CD4-positive, CD25-positive, alpha-beta regulatory T cell (primary cell): ENCODE data around the gene SUMO3. TPM values are rescaled to one million over a fixed set of nuclear protein-coding genes. Genes with fewer than 3 reads are reported as not detected.

ENCODE experiments used
- ATAC-seq, 2 donors: fragments of 150-1000 bp; cut with Tn5 transposase; one replicate each; pipeline ENCODE4 v1.10.0; 2021; ENCODE audit warnings: low read depth in 2 of 2, moderate number of reproducible peaks in 2 of 2, moderate library complexity in 1 of 2
- DNase-seq, 3 donors: peaks; one replicate each; pipeline versions ENCODE4 v3.0.0 to v3.0.0-alpha.2; 2012 to 2022; ENCODE audit warnings: mixed read lengths in 1 of 3
- H3K27ac ChIP-seq: one replicate; pipeline ENCODE4 v1.7.0; 2013; ENCODE audit warnings: mild to moderate bottlenecking, low read length; ENCODE audit not compliant: insufficient read depth, poor library complexity, severe bottlenecking
- H3K27me3 ChIP-seq: one replicate; pipeline ENCODE4 v1.7.0; 2013; ENCODE audit warnings: low read length; ENCODE audit not compliant: control insufficient read depth, insufficient read depth
- H3K36me3 ChIP-seq: one replicate; pipeline ENCODE4 v1.7.0; 2013; ENCODE audit warnings: mild to moderate bottlenecking, low read length, moderate library complexity; ENCODE audit not compliant: control insufficient read depth, insufficient read depth
- H3K4me1 ChIP-seq: 2 replicates; pipeline ENCODE4 v1.7.0; 2013; ENCODE audit warnings: mild to moderate bottlenecking, low read length; ENCODE audit not compliant: insufficient read depth, control insufficient read depth, poor library complexity, severe bottlenecking
- H3K4me3 ChIP-seq: one replicate; pipeline ENCODE4 v1.7.0; 2013; ENCODE audit warnings: low read depth, mild to moderate bottlenecking, low read length, moderate library complexity
- H3K9me3 ChIP-seq, 2 experiments: 1 replicate in 1 of 2; 2 replicates in 1 of 2; pipeline ENCODE4 v1.7.0; 2013; ENCODE audit warnings: low read length in 2 of 2, mild to moderate bottlenecking in 1 of 2, moderate library complexity in 1 of 2; ENCODE audit not compliant: control insufficient read depth in 2 of 2
- H3K27ac Mint-ChIP-seq, 3 donors: one replicate each; pipeline ENCODE4 v1.8.0; 2020 to 2022; ENCODE audit warnings: mild to moderate bottlenecking in 3 of 3, mixed read lengths in 3 of 3, moderate library complexity in 2 of 3
- H3K27me3 Mint-ChIP-seq: one replicate; pipeline ENCODE4 v1.8.0; 2022; ENCODE audit warnings: mild to moderate bottlenecking, mixed read lengths
- H3K36me3 Mint-ChIP-seq: one replicate; pipeline ENCODE4 v1.8.0; 2020; ENCODE audit warnings: mixed read lengths
- H3K4me1 Mint-ChIP-seq, 4 donors: one replicate each; pipeline ENCODE4 v1.8.0; 2020 to 2022; ENCODE audit warnings: mixed read lengths in 4 of 4, mild to moderate bottlenecking in 1 of 4
- H3K4me3 Mint-ChIP-seq, 4 donors: one replicate each; pipeline ENCODE4 v1.8.0; 2020 to 2022; ENCODE audit warnings: mild to moderate bottlenecking in 4 of 4, mixed read lengths in 4 of 4, moderate library complexity in 3 of 4
- H3K9me3 Mint-ChIP-seq, 7 donors: one replicate each; pipeline ENCODE4 v1.8.0; 2020 to 2022; ENCODE audit warnings: mixed read lengths in 7 of 7, mild to moderate bottlenecking in 3 of 7, moderate library complexity in 2 of 7
- polyA plus RNA-seq, 4 donors: library from polyadenylated mRNA; unstranded; fragments of 300-500 nt; fragmentation: Illumina TruSeq; gene quantifications; one replicate each; pipeline ENCODE4 v1.2.3, GENCODE V29; 2021
- total RNA-seq: library from RNA; stranded (reverse); gene quantifications from one replicate; pipeline ENCODE4 v1.2.3, GENCODE V29; 2022

SUMO3 gene
- total and polyA plus RNA-seq, 5 donors from 2014 or later: 65.8 to 88.9 (median 79.5) TPM

DNA sequence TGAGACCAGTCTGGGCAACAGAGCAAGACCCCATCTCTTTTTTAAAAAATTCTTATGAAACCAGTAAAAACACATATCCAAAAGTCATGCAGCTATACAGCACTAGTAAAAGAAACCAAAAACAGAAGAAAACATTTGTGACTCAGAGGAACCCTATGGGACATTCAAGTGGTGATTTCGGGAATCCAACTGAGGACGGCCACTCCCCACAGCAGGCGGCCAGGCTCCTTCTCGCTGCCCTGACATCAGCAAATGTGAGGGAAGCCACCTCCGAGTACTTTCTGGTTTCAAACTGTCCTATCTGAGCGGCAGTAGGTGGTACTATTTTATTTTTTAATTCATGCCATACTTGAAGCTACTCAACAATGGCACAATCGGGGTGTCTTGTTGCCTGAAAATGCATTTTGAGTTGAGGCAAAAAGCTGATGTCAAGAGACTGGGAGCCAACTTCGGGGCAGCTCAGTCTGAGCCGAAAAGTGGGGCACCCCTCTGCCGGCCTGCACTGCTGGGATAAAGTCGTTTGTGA, 3.3 kb downstream of the SUMO3 start:
- Histone ChIP-seq H3K4me1 (peaks cover 18% of the 10 kb centered on the region), H3K9me3 (no peaks in the 10 kb centered on the region), H3K4me3 (no peak overlapping the region), H3K27ac (no peak overlapping the region), H3K27me3 (no peaks in the 10 kb centered on the region), H3K36me3 (peaks cover 18% of the 10 kb centered on the region)
- Mint-ChIP-seq H3K27me3 (no peaks in the 10 kb centered on the region), H3K27ac (no peak overlapping the region), H3K4me3 (peak overlapping the region in 1 of 4 donors; percentile 76), H3K36me3 (peaks cover 13% of the 10 kb centered on the region), H3K9me3 (peaks cover 0 to 4% (median 0%) of the 10 kb centered on the region in 7 donors), H3K4me1 (peaks cover 0 to 33% (median 18%) of the 10 kb centered on the region in 4 donors)
- ATAC-seq (no peak), DNase-seq (no peak)

DNA sequence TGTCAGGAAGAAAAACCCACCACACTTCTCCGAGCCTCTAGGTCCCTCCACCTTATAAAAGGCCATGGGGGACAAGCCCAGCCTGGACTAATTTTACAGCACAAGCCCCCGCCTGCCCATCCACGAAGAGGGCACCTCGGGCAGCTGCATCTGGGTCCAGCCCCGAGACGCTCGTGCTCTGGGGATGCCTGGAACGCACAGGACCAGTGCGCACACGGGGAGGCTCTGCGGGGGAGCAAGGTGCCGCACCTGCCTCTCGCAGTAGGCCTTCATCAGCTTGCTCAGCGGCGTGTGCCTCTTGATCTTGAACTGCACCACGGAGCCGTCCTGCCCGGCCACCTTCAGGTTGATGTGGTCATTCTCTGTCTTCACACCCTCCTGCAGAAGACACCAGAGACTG, 4.1 kb downstream of the SUMO3 start:
- DNase-seq: no peak
- Histone ChIP-seq H3K27me3 (no peaks in the 10 kb centered on the region), H3K27ac (no peak overlapping the region), H3K4me3 (no peak overlapping the region), H3K9me3 (no peaks in the 10 kb centered on the region), H3K4me1 (peaks cover 18% of the 10 kb centered on the region), H3K36me3 (peaks cover 25% of the 10 kb centered on the region)
- peaks cover 21% of the 10 kb centered on the region for H3K36me3 Mint-ChIP-seq
- peaks cover 0 to 2% (median 0%) of the 10 kb centered on the region in 7 donors for H3K9me3 Mint-ChIP-seq
- ATAC-seq: no peak
- H3K4me3 Mint-ChIP-seq: no peak overlapping the region
- H3K27me3 Mint-ChIP-seq: no peaks in the 10 kb centered on the region
- peaks cover 0 to 33% (median 16%) of the 10 kb centered on the region in 4 donors for H3K4me1 Mint-ChIP-seq
- H3K27ac Mint-ChIP-seq: no peak overlapping the region

DNA sequence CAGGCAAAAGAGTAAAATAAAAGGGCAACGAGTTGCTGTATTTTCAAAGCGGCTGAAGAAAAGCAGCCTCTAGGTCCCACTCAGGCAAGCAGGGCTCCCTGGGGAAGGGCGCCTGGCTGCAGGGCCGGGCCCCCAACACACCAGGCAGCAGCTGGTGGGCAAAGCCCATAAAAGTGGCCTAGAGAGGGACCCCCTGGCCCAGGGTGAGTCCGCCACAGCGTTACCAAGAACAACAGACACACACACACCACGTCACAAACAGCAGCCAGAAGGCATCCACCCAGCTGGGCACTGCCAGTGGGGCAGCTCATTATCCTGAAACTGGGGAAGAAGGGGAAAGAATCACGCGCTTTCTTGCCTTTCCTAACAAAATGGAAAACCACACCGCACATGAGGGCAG, 4.7 kb downstream of the SUMO3 start:
- ATAC-seq (no peak), DNase-seq (no peak)
- no peak overlapping the region for H3K27ac ChIP-seq
- H3K27ac Mint-ChIP-seq: no peak overlapping the region
- H3K36me3 ChIP-seq: peaks cover 31% of the 10 kb centered on the region
- H3K4me1 ChIP-seq: peaks cover 12% of the 10 kb centered on the region
- H3K27me3 Mint-ChIP-seq: no peaks in the 10 kb centered on the region
- peak overlapping the region in 2 of 4 donors; percentile 51 to 73 for H3K4me3 Mint-ChIP-seq
- peaks cover 0 to 2% (median 0%) of the 10 kb centered on the region in 7 donors for H3K9me3 Mint-ChIP-seq
- H3K27me3 ChIP-seq: no peaks in the 10 kb centered on the region
- no peak overlapping the region for H3K4me3 ChIP-seq
- peaks cover 21% of the 10 kb centered on the region for H3K36me3 Mint-ChIP-seq
- H3K4me1 Mint-ChIP-seq: peaks cover 0 to 33% (median 16%) of the 10 kb centered on the region in 4 donors
- H3K9me3 ChIP-seq: no peaks in the 10 kb centered on the region

DNA sequence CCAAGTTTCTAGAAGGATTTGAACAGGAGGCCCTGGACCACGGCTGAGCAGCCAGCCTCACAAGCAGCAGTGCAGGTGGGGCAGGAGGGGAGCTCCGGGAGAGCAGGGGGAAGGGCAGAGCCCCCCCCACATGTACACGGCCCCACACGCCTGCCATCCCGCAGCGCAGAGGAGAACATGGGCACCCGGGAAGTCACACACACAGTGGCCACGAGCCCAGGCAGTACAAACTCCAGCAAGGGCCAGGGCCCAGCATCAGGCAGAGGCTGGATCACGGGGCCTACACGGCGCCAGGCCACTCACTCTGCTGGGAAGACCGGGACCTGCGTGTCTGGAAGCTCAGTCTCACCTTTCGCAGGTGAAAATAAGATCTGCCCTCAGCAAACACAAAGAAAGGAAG, 5.2 kb downstream of the SUMO3 start:
- DNase-seq (no peak), ATAC-seq (no peak)
- no peak overlapping the region for H3K27ac ChIP-seq
- Mint-ChIP-seq H3K27ac (no peak overlapping the region), H3K4me3 (peak overlapping the region in 1 of 4 donors; percentile 73), H3K4me1 (peaks cover 0 to 33% (median 16%) of the 10 kb centered on the region in 4 donors), H3K9me3 (peaks cover 0 to 2% (median 0%) of the 10 kb centered on the region in 7 donors), H3K27me3 (no peaks in the 10 kb centered on the region), H3K36me3 (peaks cover 21% of the 10 kb centered on the region)
- no peaks in the 10 kb centered on the region for H3K27me3 ChIP-seq
- no peak overlapping the region for H3K4me3 ChIP-seq
- H3K9me3 ChIP-seq: no peaks in the 10 kb centered on the region
- peaks cover 12% of the 10 kb centered on the region for H3K4me1 ChIP-seq
- H3K36me3 ChIP-seq: peaks cover 32% of the 10 kb centered on the region

DNA sequence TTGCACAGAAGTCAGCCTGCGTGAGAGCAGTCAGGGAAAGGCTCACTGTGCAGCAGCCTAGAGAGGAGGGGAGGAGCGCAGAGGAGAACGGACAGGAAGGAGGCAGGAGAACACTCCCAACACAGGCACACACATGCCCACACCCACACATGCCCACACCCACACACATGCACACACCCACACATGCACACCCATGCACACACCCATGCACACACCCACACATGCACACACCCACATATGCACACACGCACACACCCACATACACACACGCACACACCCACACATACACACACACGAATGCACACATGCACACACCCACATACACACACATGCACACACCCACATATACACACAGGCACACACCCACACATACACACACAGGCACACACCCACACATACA, 7.1 kb downstream of the SUMO3 start:
- Mint-ChIP-seq H3K4me3 (no peak overlapping the region), H3K9me3 (no peaks in the 10 kb centered on the region), H3K4me1 (peaks cover 0 to 24% (median 11%) of the 10 kb centered on the region in 4 donors), H3K36me3 (peaks cover 31% of the 10 kb centered on the region), H3K27me3 (no peaks in the 10 kb centered on the region), H3K27ac (peak overlapping the region in 1 of 3 donors; percentile 14)
- H3K27me3 ChIP-seq: no peaks in the 10 kb centered on the region
- H3K4me3 ChIP-seq: no peak overlapping the region
- H3K9me3 ChIP-seq: no peaks in the 10 kb centered on the region
- no peaks in the 10 kb centered on the region for H3K4me1 ChIP-seq
- no peak for ATAC-seq
- DNase-seq: no peak
- H3K36me3 ChIP-seq: peaks cover 47% of the 10 kb centered on the region
- no peak overlapping the region for H3K27ac ChIP-seq

DNA sequence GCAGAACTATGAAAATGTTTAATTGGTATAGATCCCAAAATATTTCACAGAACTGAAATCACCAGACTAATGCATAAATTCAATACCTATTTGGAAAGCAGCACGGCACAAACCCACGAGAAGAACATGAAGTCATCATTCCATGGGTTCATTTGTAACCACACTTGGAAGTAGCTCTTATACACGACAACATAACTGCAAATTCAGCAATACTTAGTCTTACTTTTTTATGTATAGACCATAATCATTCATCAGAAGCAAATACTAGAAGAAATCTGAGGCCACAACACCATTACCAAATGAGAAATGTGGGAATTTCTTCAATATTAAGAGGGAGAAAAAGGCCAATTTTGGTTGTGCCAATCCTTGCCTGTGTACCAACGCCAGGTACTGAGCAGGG, 12.0 kb downstream of the SUMO3 start:
- H3K36me3 Mint-ChIP-seq: peaks cover 28% of the 10 kb centered on the region
- no peak overlapping the region for H3K4me3 ChIP-seq
- ATAC-seq: no peak
- no peaks in the 10 kb centered on the region for H3K27me3 Mint-ChIP-seq
- no peaks in the 10 kb centered on the region for H3K27me3 ChIP-seq
- peaks cover 4 to 30% (median 13%) of the 10 kb centered on the region in 4 donors for H3K4me1 Mint-ChIP-seq
- no peak overlapping the region for H3K27ac ChIP-seq
- peaks cover 15% of the 10 kb centered on the region for H3K4me1 ChIP-seq
- H3K9me3 ChIP-seq: no peaks in the 10 kb centered on the region
- no peak for DNase-seq
- H3K27ac Mint-ChIP-seq: no peak overlapping the region
- no peaks in the 10 kb centered on the region for H3K9me3 Mint-ChIP-seq
- H3K4me3 Mint-ChIP-seq: peak overlapping the region in 2 of 4 donors; percentile 4 to 93
- peaks cover 49% of the 10 kb centered on the region for H3K36me3 ChIP-seq

DNA sequence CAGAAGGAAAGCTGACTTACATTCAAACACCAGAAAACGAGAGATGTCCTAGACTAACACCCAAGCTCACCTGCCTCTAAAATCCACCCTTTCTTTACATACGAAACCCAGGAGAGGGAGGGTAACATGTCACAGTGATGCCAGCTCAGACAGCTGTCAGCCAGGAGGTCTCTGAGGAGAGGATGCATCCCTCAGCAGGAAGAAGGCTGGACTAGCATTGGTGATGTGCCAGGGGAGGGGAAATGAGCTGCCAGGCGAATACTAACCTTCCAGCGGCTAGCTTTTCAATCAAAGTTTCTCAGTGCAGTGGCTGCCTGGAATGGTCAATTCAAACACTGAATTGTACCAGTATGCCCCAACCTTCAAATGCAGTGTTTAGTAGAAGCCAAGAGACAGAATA, 12.6 kb downstream of the SUMO3 start:
- Mint-ChIP-seq H3K27ac (no peak overlapping the region), H3K9me3 (no peaks in the 10 kb centered on the region), H3K4me1 (peaks cover 7 to 31% (median 18%) of the 10 kb centered on the region in 4 donors), H3K36me3 (peaks cover 26% of the 10 kb centered on the region), H3K4me3 (peak overlapping the region in 1 of 4 donors; percentile 93), H3K27me3 (no peaks in the 10 kb centered on the region)
- ATAC-seq (no peak), DNase-seq (no peak)
- Histone ChIP-seq H3K36me3 (peaks cover 44% of the 10 kb centered on the region), H3K4me1 (peaks cover 21% of the 10 kb centered on the region), H3K27me3 (no peaks in the 10 kb centered on the region), H3K27ac (no peak overlapping the region), H3K4me3 (no peak overlapping the region), H3K9me3 (no peaks in the 10 kb centered on the region)

DNA sequence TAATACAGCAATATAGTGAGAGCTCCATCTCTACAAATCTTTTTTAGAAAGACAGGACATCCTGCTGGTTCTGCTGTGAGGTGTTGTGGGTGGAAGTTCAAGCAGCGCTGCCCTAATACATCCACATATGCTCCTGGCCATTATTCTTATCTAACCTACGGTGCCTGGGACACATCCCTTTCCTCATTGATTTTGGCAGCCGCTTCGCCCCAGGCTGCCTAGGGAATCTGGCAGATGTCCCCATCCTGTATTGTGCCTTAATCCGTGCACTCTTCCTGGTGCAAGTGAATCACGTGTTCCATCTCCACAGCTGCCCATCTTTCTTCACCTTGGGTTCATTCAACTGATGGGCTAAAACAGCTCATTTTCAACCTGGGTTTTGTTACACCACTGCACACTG, 13.1 kb downstream of the SUMO3 start:
- no peak for DNase-seq
- H3K9me3 Mint-ChIP-seq: no peaks in the 10 kb centered on the region
- H3K4me1 Mint-ChIP-seq: peaks cover 7 to 33% (median 21%) of the 10 kb centered on the region in 4 donors

More for the DNA sequence above, 13.1 kb downstream of the SUMO3 start:
- H3K4me1 ChIP-seq: peaks cover 26% of the 10 kb centered on the region
- H3K27ac ChIP-seq: no peak overlapping the region
- no peaks in the 10 kb centered on the region for H3K27me3 ChIP-seq
- Mint-ChIP-seq H3K36me3 (peaks cover 24% of the 10 kb centered on the region), H3K27ac (no peak overlapping the region), H3K4me3 (peak overlapping the region in 2 of 4 donors; percentile 27 to 93), H3K27me3 (no peaks in the 10 kb centered on the region)
- ATAC-seq: no peak
- no peaks in the 10 kb centered on the region for H3K9me3 ChIP-seq
- H3K36me3 ChIP-seq: peaks cover 41% of the 10 kb centered on the region
- no peak overlapping the region for H3K4me3 ChIP-seq
